GM23338 (cell line): Measurements from ENCODE around the gene PIK3R4. TPM values are rescaled to one million over a fixed set of nuclear protein-coding genes. Genes with fewer than 3 reads are reported as not detected.

Experiments used
- ATAC-seq: fragments of 200-7000 bp; cut with Tn5 transposase; 3 replicates; pipeline ENCODE4 v1.9.1; 2020
- DNase-seq: peaks from one replicate; pipeline ENCODE4 v3.0.0-alpha.2; 2015; ENCODE audit warnings: low spot score
- H2AFZ ChIP-seq: fragments of 200-600 bp; sonication (generic); 2 replicates; pipeline ENCODE4 v1.8.0; 2016; ENCODE audit warnings: antibody characterized with exemption, mild to moderate bottlenecking, moderate library complexity
- H3F3A ChIP-seq: fragments of 200-600 bp; sonication (generic); replicated peaks from 2 replicates; pipeline ENCODE4 v1.8.0; 2017; ENCODE audit warnings: antibody characterized with exemption, mixed run types, low read depth
- H3K27ac ChIP-seq: fragments of 200-600 bp; sonication (generic); 2 replicates; pipeline ENCODE4 v1.6.1; 2016; ENCODE audit warnings: low read depth
- H3K27me3 ChIP-seq: fragments of 200-600 bp; sonication (generic); 2 replicates; pipeline ENCODE4 v1.8.0; 2016; ENCODE audit warnings: mild to moderate bottlenecking, mixed run types, moderate library complexity; ENCODE audit not compliant: insufficient read depth
- H3K36me3 ChIP-seq: fragments of 200-600 bp; sonication (generic); 2 replicates; pipeline ENCODE4 v1.8.0; 2016; ENCODE audit warnings: mild to moderate bottlenecking; ENCODE audit not compliant: insufficient read depth
- H3K4me1 ChIP-seq: fragments of 200-600 bp; sonication (generic); 2 replicates; pipeline ENCODE4 v1.8.0; 2016; ENCODE audit warnings: mild to moderate bottlenecking, moderate library complexity; ENCODE audit not compliant: insufficient read depth
- H3K4me2 ChIP-seq: fragments of 200-600 bp; sonication (generic); 2 replicates; pipeline ENCODE4 v1.7.1; 2017; ENCODE audit warnings: mixed run types
- H3K4me3 ChIP-seq: fragments of 200-600 bp; sonication (generic); 2 replicates; pipeline ENCODE4 v1.6.1; 2016; ENCODE audit warnings: mixed run types
- H3K79me2 ChIP-seq: fragments of 200-600 bp; sonication (generic); replicated peaks from 2 replicates; pipeline ENCODE4 v1.8.0; 2017; ENCODE audit warnings: mild to moderate bottlenecking; ENCODE audit not compliant: insufficient read depth
- H3K9me2 ChIP-seq: fragments of 200-600 bp; sonication (generic); 2 replicates; pipeline ENCODE4 v1.8.0; 2017; ENCODE audit not compliant: insufficient read depth
- H4K20me1 ChIP-seq: fragments of 200-600 bp; sonication (generic); replicated peaks from 2 replicates; pipeline ENCODE4 v1.8.0; 2017; ENCODE audit warnings: mild to moderate bottlenecking; ENCODE audit not compliant: insufficient read depth
- H3K27ac Mint-ChIP-seq: 2 replicates; pipeline ENCODE4 v1.8.0; 2020; ENCODE audit warnings: inconsistent platforms, mild to moderate bottlenecking, moderate library complexity, mixed read lengths
- H3K27me3 Mint-ChIP-seq: 3 replicates; pipeline ENCODE4 v1.8.0; 2022; ENCODE audit warnings: low read depth, mild to moderate bottlenecking, moderate library complexity, mixed read lengths, inconsistent platforms; ENCODE audit not compliant: insufficient read depth, poor library complexity
- H3K36me3 Mint-ChIP-seq: 3 replicates; pipeline ENCODE4 v1.8.0; 2021; ENCODE audit warnings: low read depth, mild to moderate bottlenecking, inconsistent platforms, moderate library complexity, mixed read lengths
- H3K4me1 Mint-ChIP-seq: 3 replicates; pipeline ENCODE4 v1.8.0; 2020; ENCODE audit warnings: mild to moderate bottlenecking, inconsistent platforms, mixed read lengths
- H3K4me3 Mint-ChIP-seq: 3 replicates; pipeline ENCODE4 v1.8.0; 2021; ENCODE audit warnings: moderate library complexity, mild to moderate bottlenecking, inconsistent platforms, mixed read lengths
- H3K9me3 Mint-ChIP-seq: 3 replicates; pipeline ENCODE4 v1.8.0; 2020; ENCODE audit warnings: moderate library complexity, mild to moderate bottlenecking, inconsistent platforms, mixed read lengths
- CREB1 ChIP-seq: fragments of 250-450 bp; sonication (Bioruptor Pico); IDR thresholded peaks from 2 replicates; pipeline ENCODE4 v1.5.0; 2020; ENCODE audit warnings: low read depth, mild to moderate bottlenecking, moderate library complexity
- EZH2 ChIP-seq: fragments of 200-600 bp; sonication (generic); IDR thresholded peaks from one replicate; pipeline ENCODE4 v1.8.0; 2017; ENCODE audit warnings: antibody characterized with exemption, mild to moderate bottlenecking, low read depth; ENCODE audit not compliant: unreplicated experiment
- EZH2phosphoT487 ChIP-seq: fragments of 200-600 bp; sonication (generic); IDR thresholded peaks from one replicate; pipeline ENCODE4 v1.8.1; 2018; ENCODE audit warnings: antibody characterized with exemption; ENCODE audit not compliant: unreplicated experiment
- JUNB ChIP-seq: IDR thresholded peaks from one replicate; pipeline ENCODE4 v1.6.1; 2016; ENCODE audit warnings: antibody characterized with exemption; ENCODE audit not compliant: unreplicated experiment
- NANOG ChIP-seq: IDR thresholded peaks from 2 replicates; pipeline ENCODE4 v1.6.1; 2016; ENCODE audit warnings: antibody characterized with exemption, borderline replicate concordance
- POLR2AphosphoS5 ChIP-seq: IDR thresholded peaks from 2 replicates; pipeline ENCODE4 v1.6.1; 2016; ENCODE audit warnings: antibody characterized with exemption, low read depth
- STAT1 ChIP-seq: IDR thresholded peaks from one replicate; pipeline ENCODE4 v1.6.1; 2016; ENCODE audit warnings: antibody characterized with exemption; ENCODE audit not compliant: unreplicated experiment
- ZNF114 ChIP-seq: fragments of 250-450 bp; sonication (Bioruptor Pico); IDR thresholded peaks from 2 replicates; pipeline ENCODE4 v1.5.0; 2020; ENCODE audit warnings: mild to moderate bottlenecking, moderate library complexity
- ZNF331 ChIP-seq: fragments of 250-450 bp; sonication (Bioruptor Pico); IDR thresholded peaks from 2 replicates; pipeline ENCODE4 v1.5.0; 2020; ENCODE audit warnings: low read depth, mild to moderate bottlenecking, moderate library complexity
- polyA plus RNA-seq: library from polyadenylated mRNA; unstranded; fragments of >200 nt; fragmentation: Nextera tagmentation; extraction: Ambion mirVana; gene quantifications from 2 replicates; pipeline ENCODE4 v1.2.1, GENCODE V29; 2016
- total RNA-seq: library from RNA; depleted of rRNA; stranded (reverse); fragments of >200 nt; shearing (Covaris generic); gene quantifications from 2 replicates; pipeline ENCODE4 v1.2.3, GENCODE V29; 2014
- TF ChIP-seq, protein P1 (sequence below): fragments of 250-450 bp; sonication (Bioruptor Pico); IDR thresholded peaks from 2 replicates; pipeline ENCODE4 v1.5.0; 2020; ENCODE audit warnings: mild to moderate bottlenecking, moderate library complexity
- TF ChIP-seq, protein P2 (sequence below), 2 experiments: fragments of 200-600 bp in 1 of 2; sonication (generic) in 1 of 2; conservative IDR thresholded peaks; 2 replicates each; pipeline versions ENCODE4 v1.5.1 to v1.6.1; 2016 to 2017; ENCODE audit warnings: antibody characterized with exemption in 2 of 2, low read depth in 2 of 2, mild to moderate bottlenecking in 2 of 2, moderate library complexity in 1 of 2
- TF ChIP-seq, protein P3 (sequence below): IDR thresholded peaks from 2 replicates; pipeline ENCODE4 v1.6.1; 2016; ENCODE audit warnings: antibody characterized with exemption
- TF ChIP-seq, protein P4 (sequence below): IDR thresholded peaks from one replicate; pipeline ENCODE4 v1.6.1; 2018; ENCODE audit warnings: antibody characterized with exemption; ENCODE audit not compliant: unreplicated experiment

Gene PIK3R4
- total and polyA plus RNA-seq, 2 experiments from 2014 or later = 48.8 to 65.1 TPM

DNA sequence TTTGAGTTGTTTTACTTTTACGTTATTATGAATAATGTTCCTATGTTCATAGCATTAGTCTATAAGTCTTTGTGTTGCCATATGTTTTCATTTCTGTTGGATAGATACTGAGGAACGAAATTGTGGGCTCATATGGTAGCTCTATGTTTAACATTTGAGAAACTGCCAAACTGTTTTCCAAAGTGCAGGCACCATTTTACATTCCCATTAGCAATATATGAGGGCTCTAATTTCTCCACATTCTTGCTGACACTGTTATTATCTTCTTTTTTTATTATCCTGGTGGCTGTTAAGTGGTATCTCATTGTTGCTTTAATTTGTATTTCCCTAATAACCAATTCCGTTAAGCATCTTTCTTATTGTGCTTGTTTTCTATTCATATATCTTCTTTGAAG is 1.8 kb upstream of the PIK3R4 start:
- no peak for TF ChIP-seq NANOG
- TF ChIP-seq, protein P1, sequence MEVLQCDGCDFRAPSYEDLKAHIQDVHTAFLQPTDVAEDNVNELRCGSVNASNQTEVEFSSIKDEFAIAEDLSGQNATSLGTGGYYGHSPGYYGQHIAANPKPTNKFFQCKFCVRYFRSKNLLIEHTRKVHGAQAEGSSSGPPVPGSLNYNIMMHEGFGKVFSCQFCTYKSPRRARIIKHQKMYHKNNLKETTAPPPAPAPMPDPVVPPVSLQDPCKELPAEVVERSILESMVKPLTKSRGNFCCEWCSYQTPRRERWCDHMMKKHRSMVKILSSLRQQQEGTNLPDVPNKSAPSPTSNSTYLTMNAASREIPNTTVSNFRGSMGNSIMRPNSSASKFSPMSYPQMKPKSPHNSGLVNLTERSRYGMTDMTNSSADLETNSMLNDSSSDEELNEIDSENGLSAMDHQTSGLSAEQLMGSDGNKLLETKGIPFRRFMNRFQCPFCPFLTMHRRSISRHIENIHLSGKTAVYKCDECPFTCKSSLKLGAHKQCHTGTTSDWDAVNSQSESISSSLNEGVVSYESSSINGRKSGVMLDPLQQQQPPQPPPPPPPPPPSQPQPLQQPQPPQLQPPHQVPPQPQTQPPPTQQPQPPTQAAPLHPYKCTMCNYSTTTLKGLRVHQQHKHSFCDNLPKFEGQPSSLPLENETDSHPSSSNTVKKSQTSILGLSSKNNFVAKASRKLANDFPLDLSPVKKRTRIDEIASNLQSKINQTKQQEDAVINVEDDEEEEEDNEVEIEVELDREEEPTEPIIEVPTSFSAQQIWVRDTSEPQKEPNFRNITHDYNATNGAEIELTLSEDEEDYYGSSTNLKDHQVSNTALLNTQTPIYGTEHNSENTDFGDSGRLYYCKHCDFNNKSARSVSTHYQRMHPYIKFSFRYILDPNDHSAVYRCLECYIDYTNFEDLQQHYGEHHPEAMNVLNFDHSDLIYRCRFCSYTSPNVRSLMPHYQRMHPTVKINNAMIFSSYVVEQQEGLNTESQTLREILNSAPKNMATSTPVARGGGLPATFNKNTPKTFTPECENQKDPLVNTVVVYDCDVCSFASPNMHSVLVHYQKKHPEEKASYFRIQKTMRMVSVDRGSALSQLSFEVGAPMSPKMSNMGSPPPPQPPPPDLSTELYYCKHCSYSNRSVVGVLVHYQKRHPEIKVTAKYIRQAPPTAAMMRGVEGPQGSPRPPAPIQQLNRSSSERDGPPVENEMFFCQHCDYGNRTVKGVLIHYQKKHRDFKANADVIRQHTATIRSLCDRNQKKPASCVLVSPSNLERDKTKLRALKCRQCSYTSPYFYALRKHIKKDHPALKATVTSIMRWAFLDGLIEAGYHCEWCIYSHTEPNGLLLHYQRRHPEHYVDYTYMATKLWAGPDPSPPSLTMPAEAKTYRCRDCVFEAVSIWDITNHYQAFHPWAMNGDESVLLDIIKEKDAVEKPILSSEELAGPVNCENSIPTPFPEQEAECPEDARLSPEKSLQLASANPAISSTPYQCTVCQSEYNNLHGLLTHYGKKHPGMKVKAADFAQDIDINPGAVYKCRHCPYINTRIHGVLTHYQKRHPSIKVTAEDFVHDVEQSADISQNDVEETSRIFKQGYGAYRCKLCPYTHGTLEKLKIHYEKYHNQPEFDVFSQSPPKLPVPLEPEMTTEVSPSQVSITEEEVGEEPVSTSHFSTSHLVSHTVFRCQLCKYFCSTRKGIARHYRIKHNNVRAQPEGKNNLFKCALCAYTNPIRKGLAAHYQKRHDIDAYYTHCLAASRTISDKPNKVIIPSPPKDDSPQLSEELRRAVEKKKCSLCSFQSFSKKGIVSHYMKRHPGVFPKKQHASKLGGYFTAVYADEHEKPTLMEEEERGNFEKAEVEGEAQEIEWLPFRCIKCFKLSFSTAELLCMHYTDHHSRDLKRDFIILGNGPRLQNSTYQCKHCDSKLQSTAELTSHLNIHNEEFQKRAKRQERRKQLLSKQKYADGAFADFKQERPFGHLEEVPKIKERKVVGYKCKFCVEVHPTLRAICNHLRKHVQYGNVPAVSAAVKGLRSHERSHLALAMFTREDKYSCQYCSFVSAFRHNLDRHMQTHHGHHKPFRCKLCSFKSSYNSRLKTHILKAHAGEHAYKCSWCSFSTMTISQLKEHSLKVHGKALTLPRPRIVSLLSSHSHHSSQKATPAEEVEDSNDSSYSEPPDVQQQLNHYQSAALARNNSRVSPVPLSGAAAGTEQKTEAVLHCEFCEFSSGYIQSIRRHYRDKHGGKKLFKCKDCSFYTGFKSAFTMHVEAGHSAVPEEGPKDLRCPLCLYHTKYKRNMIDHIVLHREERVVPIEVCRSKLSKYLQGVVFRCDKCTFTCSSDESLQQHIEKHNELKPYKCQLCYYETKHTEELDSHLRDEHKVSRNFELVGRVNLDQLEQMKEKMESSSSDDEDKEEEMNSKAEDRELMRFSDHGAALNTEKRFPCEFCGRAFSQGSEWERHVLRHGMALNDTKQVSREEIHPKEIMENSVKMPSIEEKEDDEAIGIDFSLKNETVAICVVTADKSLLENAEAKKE = no peak
- no peak for TF ChIP-seq ZNF331
- no peak for TF ChIP-seq ZNF114 (CRISPR knock-in tag)
- TF ChIP-seq, protein P2, sequence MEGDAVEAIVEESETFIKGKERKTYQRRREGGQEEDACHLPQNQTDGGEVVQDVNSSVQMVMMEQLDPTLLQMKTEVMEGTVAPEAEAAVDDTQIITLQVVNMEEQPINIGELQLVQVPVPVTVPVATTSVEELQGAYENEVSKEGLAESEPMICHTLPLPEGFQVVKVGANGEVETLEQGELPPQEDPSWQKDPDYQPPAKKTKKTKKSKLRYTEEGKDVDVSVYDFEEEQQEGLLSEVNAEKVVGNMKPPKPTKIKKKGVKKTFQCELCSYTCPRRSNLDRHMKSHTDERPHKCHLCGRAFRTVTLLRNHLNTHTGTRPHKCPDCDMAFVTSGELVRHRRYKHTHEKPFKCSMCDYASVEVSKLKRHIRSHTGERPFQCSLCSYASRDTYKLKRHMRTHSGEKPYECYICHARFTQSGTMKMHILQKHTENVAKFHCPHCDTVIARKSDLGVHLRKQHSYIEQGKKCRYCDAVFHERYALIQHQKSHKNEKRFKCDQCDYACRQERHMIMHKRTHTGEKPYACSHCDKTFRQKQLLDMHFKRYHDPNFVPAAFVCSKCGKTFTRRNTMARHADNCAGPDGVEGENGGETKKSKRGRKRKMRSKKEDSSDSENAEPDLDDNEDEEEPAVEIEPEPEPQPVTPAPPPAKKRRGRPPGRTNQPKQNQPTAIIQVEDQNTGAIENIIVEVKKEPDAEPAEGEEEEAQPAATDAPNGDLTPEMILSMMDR (conservative IDR thresholded peaks at IDR 0.05; ENCODE audit: low read depth in 2 of 2) = no peak
- no peak for TF ChIP-seq EZH2phosphoT487
- TF ChIP-seq, protein P3, sequence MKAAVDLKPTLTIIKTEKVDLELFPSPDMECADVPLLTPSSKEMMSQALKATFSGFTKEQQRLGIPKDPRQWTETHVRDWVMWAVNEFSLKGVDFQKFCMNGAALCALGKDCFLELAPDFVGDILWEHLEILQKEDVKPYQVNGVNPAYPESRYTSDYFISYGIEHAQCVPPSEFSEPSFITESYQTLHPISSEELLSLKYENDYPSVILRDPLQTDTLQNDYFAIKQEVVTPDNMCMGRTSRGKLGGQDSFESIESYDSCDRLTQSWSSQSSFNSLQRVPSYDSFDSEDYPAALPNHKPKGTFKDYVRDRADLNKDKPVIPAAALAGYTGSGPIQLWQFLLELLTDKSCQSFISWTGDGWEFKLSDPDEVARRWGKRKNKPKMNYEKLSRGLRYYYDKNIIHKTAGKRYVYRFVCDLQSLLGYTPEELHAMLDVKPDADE = no peak
- TF ChIP-seq CREB1 (CRISPR knock-in tag) = no peak
- TF ChIP-seq EZH2 = no peak
- TF ChIP-seq JUNB = no peak
- no peak for TF ChIP-seq STAT1
- TF ChIP-seq POLR2AphosphoS5 = no peak
- TF ChIP-seq, protein P4, sequence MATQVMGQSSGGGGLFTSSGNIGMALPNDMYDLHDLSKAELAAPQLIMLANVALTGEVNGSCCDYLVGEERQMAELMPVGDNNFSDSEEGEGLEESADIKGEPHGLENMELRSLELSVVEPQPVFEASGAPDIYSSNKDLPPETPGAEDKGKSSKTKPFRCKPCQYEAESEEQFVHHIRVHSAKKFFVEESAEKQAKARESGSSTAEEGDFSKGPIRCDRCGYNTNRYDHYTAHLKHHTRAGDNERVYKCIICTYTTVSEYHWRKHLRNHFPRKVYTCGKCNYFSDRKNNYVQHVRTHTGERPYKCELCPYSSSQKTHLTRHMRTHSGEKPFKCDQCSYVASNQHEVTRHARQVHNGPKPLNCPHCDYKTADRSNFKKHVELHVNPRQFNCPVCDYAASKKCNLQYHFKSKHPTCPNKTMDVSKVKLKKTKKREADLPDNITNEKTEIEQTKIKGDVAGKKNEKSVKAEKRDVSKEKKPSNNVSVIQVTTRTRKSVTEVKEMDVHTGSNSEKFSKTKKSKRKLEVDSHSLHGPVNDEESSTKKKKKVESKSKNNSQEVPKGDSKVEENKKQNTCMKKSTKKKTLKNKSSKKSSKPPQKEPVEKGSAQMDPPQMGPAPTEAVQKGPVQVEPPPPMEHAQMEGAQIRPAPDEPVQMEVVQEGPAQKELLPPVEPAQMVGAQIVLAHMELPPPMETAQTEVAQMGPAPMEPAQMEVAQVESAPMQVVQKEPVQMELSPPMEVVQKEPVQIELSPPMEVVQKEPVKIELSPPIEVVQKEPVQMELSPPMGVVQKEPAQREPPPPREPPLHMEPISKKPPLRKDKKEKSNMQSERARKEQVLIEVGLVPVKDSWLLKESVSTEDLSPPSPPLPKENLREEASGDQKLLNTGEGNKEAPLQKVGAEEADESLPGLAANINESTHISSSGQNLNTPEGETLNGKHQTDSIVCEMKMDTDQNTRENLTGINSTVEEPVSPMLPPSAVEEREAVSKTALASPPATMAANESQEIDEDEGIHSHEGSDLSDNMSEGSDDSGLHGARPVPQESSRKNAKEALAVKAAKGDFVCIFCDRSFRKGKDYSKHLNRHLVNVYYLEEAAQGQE = no peak
- Mint-ChIP-seq H3K4me3 (no peak overlapping the region; the same call in 2 of the 3 replicates), H3K9me3 (no peaks in the 10 kb centered on the region), H3K27ac (peak overlapping the region; percentile 98; the same call in 1 of the 2 replicates), H3K4me1 (peaks cover 13% of the 10 kb centered on the region), H3K36me3 (peaks cover 10% of the 10 kb centered on the region), H3K27me3 (peaks cover 4% of the 10 kb centered on the region)
- Histone ChIP-seq H3K4me2 (peak overlapping the region; percentile 69), H2AFZ (no peak overlapping the region), H3K27ac (no peak overlapping the region), H3K79me2 (peaks cover 40% of the 10 kb centered on the region), H3K36me3 (no peaks in the 10 kb centered on the region), H3K4me1 (peaks cover 14% of the 10 kb centered on the region), H3K9me2 (no peaks in the 10 kb centered on the region), H3K27me3 (no peaks in the 10 kb centered on the region), H4K20me1 (no peaks in the 10 kb centered on the region), H3F3A (no peaks in the 10 kb centered on the region), H3K4me3 (peak overlapping the region; percentile 89)
- DNase-seq = no peak
- ATAC-seq = no peak
